Esophagus squamous epithelium (tissue), 4 donors: ENCODE results near the gene OPN4.

Experiments used
- CTCF ChIP-seq, 6 experiments: fragments of 450-650 bp in 4 of 6; fragments of 200-600 bp in 2 of 6; sonication (generic) in 2 of 6; IDR thresholded peaks; one replicate each; pipeline ENCODE4 v1.5.1; 2016 to 2019; ENCODE audit warnings: antibody characterized with exemption in 6 of 6, mild to moderate bottlenecking in 4 of 6, moderate library complexity in 4 of 6
- POLR2A ChIP-seq, 4 donors: fragments of 450-650 bp; IDR thresholded peaks; one replicate each; pipeline ENCODE4 v1.6.1; 2017; ENCODE audit warnings: antibody characterized with exemption in 4 of 4, mild to moderate bottlenecking in 4 of 4, moderate library complexity in 3 of 4

GRCh38 chr10:86607674-86608073, 46.7 kb upstream of the OPN4 start:
- TF ChIP-seq CTCF (IDR thresholded peaks at IDR 0.05) (no peak), POLR2A (IDR thresholded peaks at IDR 0.05) (no peak)
